Activated T-cell treated with anti-CD3 and anti-CD28 coated beads, Interleukin-2, amount 50 U/mL, for 24 hours (primary cell): Measurements from ENCODE around the gene ERCC8.
"Not testable (repeated sequence)": the region's sequence is repeated elsewhere in the genome, so short reads cannot be mapped to it uniquely, and the experiment has no call there.

Experiments
- DNase-seq: peaks from one replicate; pipeline ENCODE4 v3.0.0-alpha.2; 2020
- H3K27ac Mint-ChIP-seq: 2 replicates; pipeline ENCODE4 v1.8.0; 2020; ENCODE audit warnings: mild to moderate bottlenecking, mixed read lengths
- H3K27me3 Mint-ChIP-seq: 2 replicates; pipeline ENCODE4 v1.8.0; 2020; ENCODE audit warnings: mixed read lengths
- H3K36me3 Mint-ChIP-seq: 2 replicates; pipeline ENCODE4 v1.8.0; 2020; ENCODE audit warnings: low read depth, mixed read lengths
- H3K4me1 Mint-ChIP-seq: 2 replicates; pipeline ENCODE4 v1.8.0; 2020; ENCODE audit warnings: low read depth, mixed read lengths
- H3K4me3 Mint-ChIP-seq: 2 replicates; pipeline ENCODE4 v1.8.0; 2020; ENCODE audit warnings: mild to moderate bottlenecking, moderate library complexity, mixed read lengths
- H3K9me3 Mint-ChIP-seq: 2 replicates; pipeline ENCODE4 v1.8.0; 2020; ENCODE audit warnings: mixed read lengths

The ERCC8 gene

DNA sequence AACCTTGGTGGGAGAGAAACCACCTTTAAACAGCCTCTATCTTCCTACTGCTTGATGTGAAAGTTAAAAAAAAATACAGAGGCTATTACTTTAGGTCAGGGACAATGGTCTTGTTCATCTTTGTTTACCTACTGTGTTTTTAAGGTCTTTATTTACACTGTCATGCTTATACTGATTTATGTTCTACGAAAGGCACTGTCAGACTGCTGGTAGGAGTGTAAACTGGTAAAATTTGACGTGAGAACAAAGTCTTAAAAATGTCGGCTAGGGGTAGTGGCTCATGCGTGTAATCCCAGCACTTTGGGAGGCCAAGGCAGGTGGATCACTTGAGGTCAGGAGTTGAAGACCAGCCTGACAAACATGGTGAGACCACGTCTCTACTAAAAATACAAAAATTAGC lies 58.7 kb downstream of the ERCC8 start:
- DNase-seq = no peak
- Mint-ChIP-seq H3K4me3 (no peak overlapping the region), H3K36me3 (peaks cover 75% of the 10 kb centered on the region), H3K9me3 (peaks cover 7% of the 10 kb centered on the region), H3K27me3 (no peaks in the 10 kb centered on the region), H3K27ac (no peak overlapping the region), H3K4me1 (peaks cover 7% of the 10 kb centered on the region)

DNA sequence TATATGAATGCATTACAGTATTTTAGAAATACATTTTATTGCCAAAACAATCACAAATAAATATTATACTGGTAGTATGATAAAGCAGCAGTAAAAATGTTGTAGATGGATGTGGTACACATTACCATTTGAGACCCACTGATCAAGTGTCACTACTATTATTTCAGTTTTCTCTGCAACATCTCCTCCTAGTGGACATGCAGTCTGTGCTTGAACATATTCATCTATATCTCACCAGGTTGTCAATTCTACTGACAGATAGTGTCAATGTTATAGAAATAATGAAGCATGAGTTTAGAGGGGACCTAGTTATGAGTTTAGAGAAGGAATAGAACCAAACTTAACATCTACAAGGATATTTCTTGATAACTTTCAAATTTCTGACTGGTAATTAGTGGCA lies 61.6 kb downstream of the ERCC8 start:
- no peak overlapping the region for H3K27ac Mint-ChIP-seq

DNA sequence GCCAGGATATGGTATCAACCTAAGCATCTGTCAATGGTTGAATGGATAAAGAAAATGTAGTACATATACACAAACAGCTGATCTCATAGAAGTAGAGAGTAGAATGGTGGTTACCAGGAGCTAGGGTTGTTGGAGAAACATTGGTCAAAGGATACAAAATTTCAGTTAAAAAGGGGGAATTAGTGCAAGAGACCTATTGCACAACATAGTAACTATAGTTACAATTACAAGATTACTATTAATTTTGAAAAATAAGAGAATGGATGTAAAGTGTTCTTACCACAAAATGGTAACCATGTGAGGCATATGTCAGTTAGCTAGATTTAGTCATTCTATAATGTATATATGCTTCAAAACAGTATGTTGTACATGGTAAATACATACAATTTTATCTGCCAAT lies 72.0 kb downstream of the ERCC8 start:
- Mint-ChIP-seq H3K27ac (no peak overlapping the region), H3K9me3 (peaks cover 9% of the 10 kb centered on the region), H3K4me3 (no peak overlapping the region), H3K36me3 (peaks cover 47% of the 10 kb centered on the region), H3K27me3 (no peaks in the 10 kb centered on the region), H3K4me1 (no peaks in the 10 kb centered on the region)
- DNase-seq = no peak

More for the DNA sequence above, 61.6 kb downstream of the ERCC8 start:
- H3K4me3 Mint-ChIP-seq = no peak overlapping the region
- no peak for DNase-seq
- peaks cover under 1% of the 10 kb centered on the region for H3K4me1 Mint-ChIP-seq
- H3K9me3 Mint-ChIP-seq = peaks cover 7% of the 10 kb centered on the region
- peaks cover 60% of the 10 kb centered on the region for H3K36me3 Mint-ChIP-seq
- no peaks in the 10 kb centered on the region for H3K27me3 Mint-ChIP-seq

DNA sequence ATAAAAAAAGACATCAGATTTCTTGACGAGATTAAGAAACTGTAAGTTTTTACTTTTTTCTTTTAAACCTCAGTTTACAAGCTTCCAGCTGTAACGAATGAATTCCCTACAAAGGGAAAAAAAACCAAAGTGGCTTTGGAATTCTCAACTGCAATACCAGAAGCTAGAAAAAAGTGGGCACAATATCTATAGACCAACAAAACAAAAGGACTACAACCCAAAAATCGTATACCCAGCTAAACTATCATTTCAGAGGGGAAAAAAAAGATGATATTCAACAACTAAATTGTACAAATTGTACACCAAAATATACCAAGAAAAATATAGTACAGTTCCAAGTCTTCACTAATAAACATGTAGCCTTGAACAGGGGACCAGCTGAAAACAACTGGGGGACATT lies 74.0 kb downstream of the ERCC8 start:
- Mint-ChIP-seq H3K27ac (no peak overlapping the region), H3K4me1 (no peaks in the 10 kb centered on the region), H3K27me3 (no peaks in the 10 kb centered on the region), H3K36me3 (peaks cover 50% of the 10 kb centered on the region), H3K4me3 (no peak overlapping the region), H3K9me3 (peaks cover 9% of the 10 kb centered on the region)
- DNase-seq = no peak

DNA sequence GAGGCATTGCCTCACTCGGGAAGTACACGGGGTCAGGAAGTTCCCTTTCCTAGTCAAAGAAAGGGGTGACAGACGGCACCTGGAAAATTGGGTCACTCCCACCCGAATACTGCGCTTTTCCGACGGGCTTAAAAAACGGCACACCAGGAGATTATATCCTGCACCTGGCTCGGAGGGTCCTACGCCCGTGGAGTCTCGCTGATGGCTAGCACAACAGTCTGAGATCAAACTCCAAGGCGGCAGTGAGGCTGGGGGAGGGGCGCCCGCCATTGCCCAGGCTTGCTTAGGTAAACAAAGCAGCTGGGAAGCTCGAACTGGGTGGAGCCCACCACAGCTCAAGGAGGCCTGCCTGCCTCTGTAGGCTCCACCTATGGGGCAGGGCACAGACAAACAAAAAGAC lies 84.3 kb downstream of the ERCC8 start:
- peaks cover 21% of the 10 kb centered on the region for H3K36me3 Mint-ChIP-seq
- not testable (repeated sequence) for DNase-seq, H3K27ac Mint-ChIP-seq, H3K27me3 Mint-ChIP-seq, H3K4me1 Mint-ChIP-seq, H3K4me3 Mint-ChIP-seq
- peaks cover 10% of the 10 kb centered on the region for H3K9me3 Mint-ChIP-seq

DNA sequence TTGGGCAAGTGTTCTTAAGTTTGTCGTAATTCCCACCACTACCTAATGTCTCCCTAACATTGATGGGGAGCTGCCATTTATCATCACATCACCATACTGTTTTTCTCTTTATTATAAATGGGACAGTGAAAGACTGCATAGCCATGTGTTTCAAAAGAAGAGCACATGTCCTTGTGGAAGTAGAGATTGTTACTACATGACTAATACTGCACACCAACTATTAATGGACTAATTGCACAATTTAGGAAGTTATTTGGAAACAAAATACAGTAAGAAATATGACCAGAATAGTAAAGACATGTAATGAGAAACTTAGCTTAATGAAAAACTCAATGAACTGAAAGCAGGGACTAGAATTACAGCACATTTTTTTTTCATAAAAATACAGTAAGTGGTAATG lies 88.8 kb downstream of the ERCC8 start:
- no peak for DNase-seq
- Mint-ChIP-seq H3K36me3 (peaks cover 10% of the 10 kb centered on the region), H3K9me3 (peaks cover 7% of the 10 kb centered on the region), H3K4me3 (no peak overlapping the region), H3K27me3 (no peaks in the 10 kb centered on the region), H3K4me1 (no peaks in the 10 kb centered on the region), H3K27ac (no peak overlapping the region)

DNA sequence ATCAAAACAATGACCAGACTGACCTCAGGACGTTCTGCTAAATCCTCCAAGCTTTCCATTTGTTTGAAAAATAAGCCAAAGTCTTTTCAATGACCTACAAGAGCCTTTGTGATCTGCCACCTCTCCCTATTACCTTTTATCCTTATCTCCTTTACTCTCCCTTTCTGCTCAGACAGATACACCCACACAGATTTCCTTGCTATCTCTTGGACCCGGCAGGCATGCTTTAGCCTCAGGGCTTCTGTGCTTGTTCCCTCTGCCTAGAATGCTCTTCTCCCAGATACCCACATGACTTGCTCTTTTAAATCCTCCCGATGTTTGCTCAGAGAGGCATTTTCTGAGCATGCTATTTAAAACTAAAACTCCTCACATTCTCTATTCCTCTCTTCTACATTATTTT lies 91.9 kb downstream of the ERCC8 start:
- Mint-ChIP-seq H3K9me3 (peaks cover 7% of the 10 kb centered on the region), H3K27ac (no peak overlapping the region), H3K4me3 (no peak overlapping the region), H3K4me1 (no peaks in the 10 kb centered on the region), H3K36me3 (peaks cover 4% of the 10 kb centered on the region), H3K27me3 (peaks cover 1% of the 10 kb centered on the region)
- DNase-seq = no peak

DNA sequence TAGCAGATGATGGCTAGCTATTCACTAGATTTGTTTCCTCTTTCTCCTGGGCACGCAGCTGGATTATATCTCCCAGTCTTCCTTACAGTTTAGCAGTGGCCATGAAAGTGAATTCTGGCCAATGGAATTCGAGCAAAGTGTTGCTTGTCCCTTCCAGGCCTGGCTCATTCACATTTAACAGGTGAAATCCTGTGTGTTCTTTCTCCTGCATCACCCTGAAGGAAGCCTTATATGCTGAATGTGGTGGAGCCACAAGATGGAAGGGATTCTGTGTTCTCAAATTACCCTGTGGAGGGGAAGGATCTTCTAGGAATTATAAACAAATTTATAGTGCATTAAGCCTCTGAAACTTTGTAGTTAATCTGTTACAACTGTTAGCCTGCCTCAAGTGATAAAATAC lies 92.6 kb downstream of the ERCC8 start:
- Mint-ChIP-seq H3K4me1 (no peaks in the 10 kb centered on the region), H3K9me3 (peaks cover 3% of the 10 kb centered on the region), H3K27ac (no peak overlapping the region), H3K36me3 (no peaks in the 10 kb centered on the region), H3K27me3 (peaks cover 3% of the 10 kb centered on the region), H3K4me3 (no peak overlapping the region)
- DNase-seq = no peak

DNA sequence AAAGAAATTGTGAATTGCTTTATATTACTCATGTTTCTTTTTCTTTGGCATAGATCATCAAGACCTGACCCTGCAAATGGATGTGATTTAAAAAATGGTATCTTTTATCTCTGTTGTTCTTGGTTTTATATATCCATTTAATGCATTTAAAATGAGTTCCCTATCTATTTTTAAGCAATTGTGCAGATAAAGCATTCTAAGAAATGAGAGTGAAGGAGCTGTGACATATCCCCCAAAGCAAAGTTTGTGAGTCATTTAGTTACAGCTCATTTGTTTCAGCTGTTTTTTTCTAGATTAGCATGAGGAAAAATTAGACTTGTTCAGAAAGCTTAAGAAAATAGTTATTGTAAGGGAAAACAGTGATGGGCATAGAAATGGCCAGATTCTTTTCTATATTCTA lies 93.2 kb downstream of the ERCC8 start:
- Mint-ChIP-seq H3K27ac (no peak overlapping the region), H3K36me3 (no peaks in the 10 kb centered on the region), H3K27me3 (peaks cover 6% of the 10 kb centered on the region), H3K9me3 (peaks cover 3% of the 10 kb centered on the region), H3K4me1 (no peaks in the 10 kb centered on the region), H3K4me3 (no peak overlapping the region)
- DNase-seq = no peak

DNA sequence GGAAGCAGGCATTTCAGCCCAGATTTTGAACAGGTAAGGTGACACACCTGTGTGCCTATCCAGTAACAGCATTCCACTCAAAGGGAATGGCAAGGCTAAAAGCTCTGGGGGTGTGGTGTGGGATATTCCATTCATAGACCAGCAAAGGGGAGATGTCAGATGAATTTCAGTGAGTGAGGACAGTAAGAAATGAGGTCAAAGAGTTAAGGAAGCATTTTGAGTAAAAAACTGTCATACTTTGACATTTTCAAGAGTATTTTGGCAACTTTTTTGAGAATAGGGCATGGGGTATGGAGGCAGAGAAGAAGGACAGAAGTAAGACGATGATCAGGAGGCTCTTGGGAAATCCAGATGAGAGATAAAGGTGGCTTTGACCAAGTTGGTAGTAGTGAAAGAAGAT lies 98.6 kb downstream of the ERCC8 start:
- no peak overlapping the region for H3K4me3 Mint-ChIP-seq
- no peaks in the 10 kb centered on the region for H3K36me3 Mint-ChIP-seq
- H3K9me3 Mint-ChIP-seq = no peaks in the 10 kb centered on the region
- peaks cover 52% of the 10 kb centered on the region for H3K27me3 Mint-ChIP-seq
- DNase-seq = no peak
- peaks cover 11% of the 10 kb centered on the region for H3K4me1 Mint-ChIP-seq
- no peak overlapping the region for H3K27ac Mint-ChIP-seq

DNA sequence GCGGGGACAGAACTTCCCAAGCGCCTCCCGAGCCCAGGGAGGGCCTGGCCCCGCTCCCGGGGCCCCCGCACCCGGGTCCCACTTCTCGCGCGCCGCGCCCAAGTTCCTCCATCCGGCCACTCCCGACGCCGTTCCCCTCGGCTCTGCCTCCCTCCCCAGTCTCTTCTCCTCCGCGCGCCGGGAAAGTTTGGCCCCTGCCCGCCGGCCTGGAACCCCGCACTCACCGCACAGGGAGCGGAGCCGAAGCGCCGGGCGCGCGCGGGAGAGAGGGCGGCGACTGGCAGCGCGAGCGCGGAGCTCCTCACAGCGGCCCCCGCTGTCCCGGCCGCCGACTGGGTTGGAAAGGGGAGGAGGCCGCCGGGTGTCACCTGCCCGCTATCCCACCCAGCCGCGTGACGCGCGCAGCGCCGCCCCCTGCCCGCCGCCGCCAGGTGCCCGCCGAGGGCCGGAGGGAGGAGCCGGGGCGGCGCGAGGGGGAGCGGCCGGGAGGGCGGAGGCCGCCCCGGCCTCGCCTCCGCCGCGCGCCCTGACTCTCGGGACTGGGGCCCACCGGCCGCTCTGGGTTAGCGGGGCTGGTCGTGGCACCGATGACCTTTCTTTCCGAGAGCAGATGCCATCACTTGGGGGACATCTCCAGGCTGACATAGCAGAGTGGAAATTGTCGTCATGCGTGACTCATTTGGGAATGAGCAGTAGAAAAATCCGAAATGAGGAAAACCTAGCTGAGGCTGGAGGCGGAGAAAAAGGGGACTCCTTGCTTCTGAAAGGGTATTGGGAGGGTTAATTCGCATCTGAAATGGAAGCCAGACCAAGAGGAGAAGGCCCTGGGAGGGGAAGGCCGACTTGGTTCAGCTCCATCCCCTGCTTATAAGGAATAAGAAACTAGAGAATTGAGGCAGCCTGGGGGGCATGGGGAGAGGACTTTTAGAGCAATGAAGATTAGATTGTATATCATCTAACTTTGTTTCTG lies 100.6 kb downstream of the ERCC8 start, which contains the start of gene ELOVL7:
Gene ELOVL7 (minus strand): TSS at position 334 of the 970 bp plus-strand sequence. CDS start 56,872 bp downstream, outside the sequence.
- Mint-ChIP-seq H3K4me3 (peak within 1 kb of the TSS; percentile 78), H3K27ac (no peak within 1 kb of the TSS), H3K27me3 (peaks cover 67% of the 10 kb centered on the region), H3K9me3 (no peaks in the 10 kb centered on the region), H3K36me3 (no peaks in the 10 kb centered on the region), H3K4me1 (peaks cover 11% of the 10 kb centered on the region)
- peak; percentile 51 for DNase-seq

DNA sequence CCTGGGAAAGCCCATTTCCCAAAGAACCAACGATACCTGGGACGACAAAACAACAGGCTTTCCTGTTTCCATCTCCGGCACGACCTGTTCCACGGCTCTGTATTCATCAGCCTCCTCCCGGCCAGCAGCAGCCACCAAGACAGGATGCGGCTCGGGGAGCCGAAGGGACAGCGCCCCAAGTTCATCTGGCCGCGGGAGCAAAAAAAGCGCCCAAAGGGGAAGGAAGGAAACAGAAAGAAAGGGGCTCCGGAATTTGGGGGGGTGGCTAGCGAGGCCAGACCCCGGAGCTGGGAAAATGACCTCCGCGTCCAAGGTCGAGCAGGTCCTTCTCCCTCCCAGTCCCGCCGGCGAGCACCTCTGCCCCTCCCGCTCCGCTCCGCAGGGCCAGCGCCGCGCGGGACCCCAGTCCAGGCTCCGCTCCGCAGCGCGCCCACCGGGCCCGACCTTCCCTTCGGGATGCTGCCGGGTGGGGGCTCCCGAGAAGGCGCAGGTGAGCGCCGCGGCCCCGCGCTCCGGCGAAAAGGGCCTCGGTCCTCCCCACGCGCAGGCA lies 101.4 kb downstream of the ERCC8 start:
- no peaks in the 10 kb centered on the region for H3K9me3 Mint-ChIP-seq
- H3K36me3 Mint-ChIP-seq = no peaks in the 10 kb centered on the region
- peak overlapping the region; percentile 75 for H3K4me3 Mint-ChIP-seq
- H3K27ac Mint-ChIP-seq = no peak overlapping the region
- peaks cover 11% of the 10 kb centered on the region for H3K4me1 Mint-ChIP-seq
- H3K27me3 Mint-ChIP-seq = peaks cover 67% of the 10 kb centered on the region
- peak; percentile 29 for DNase-seq

DNA sequence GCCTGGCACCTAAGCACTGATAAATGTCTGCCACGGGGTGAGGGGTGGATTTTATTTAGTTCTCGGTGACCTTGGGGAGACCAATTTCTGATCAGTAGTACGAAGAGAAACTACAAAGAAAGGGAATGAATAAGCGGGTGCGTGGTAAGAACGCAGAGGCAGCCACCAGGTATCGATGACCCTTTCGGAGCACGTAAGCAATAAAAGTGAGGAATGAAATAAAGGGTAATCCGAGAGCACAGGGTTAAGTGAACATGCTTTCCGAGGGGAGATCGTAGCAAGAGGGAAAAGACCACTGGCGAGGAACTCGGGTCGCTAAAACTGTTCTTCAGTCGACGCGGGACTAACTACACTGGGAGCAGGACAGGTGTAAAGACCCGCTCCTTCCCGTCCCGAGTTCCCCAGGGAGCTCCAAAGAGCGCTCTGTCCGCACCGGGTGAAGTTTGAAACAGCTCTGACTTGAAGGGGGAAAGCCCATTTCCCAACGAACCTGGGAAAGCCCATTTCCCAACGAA lies 101.9 kb downstream of the ERCC8 start:
- Mint-ChIP-seq H3K4me1 (peaks cover 11% of the 10 kb centered on the region), H3K27me3 (peaks cover 66% of the 10 kb centered on the region), H3K9me3 (no peaks in the 10 kb centered on the region), H3K27ac (no peak overlapping the region), H3K36me3 (no peaks in the 10 kb centered on the region), H3K4me3 (peak overlapping the region; percentile 75)
- no peak for DNase-seq

DNA sequence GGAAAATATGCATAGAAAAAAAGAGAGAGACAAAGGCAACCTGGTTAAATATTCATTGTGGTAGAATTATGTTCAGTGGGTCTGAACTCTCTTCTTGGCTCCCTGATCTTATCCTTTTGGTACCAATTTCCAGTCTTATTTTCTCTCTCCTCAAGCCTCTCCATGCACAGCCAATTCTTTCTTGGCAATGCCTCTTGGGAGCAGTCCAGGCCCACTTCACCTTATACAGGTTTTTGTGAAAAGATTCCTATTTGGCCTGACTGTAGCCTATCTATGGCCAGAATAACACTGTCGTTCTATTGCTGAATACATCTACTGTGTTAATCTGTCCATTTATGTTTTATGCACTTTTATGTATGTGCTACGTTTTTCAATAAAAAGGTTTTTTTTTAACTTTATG lies 103.5 kb downstream of the ERCC8 start:
- Mint-ChIP-seq H3K27me3 (peaks cover 64% of the 10 kb centered on the region), H3K27ac (no peak overlapping the region), H3K9me3 (no peaks in the 10 kb centered on the region), H3K4me3 (no peak overlapping the region), H3K36me3 (no peaks in the 10 kb centered on the region), H3K4me1 (peaks cover 11% of the 10 kb centered on the region)
- no peak for DNase-seq

DNA sequence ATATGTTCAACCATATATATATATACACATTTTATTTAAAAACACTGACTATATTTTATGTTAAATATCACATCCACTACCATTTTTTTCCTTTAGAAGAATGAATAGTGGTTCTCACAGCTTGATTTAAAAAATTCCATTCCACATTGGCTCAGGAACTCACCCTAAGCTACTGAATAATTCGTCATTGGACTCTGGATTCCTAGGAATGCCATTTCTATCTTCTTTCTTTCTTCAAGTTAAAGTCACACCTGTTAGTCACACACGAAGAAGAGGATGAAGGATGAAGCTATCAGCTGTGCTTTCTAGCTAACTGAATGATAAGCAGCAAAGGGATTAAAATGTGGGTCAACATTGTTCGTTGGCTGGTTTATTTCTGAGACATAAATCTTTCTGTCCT lies 108.7 kb downstream of the ERCC8 start:
- Mint-ChIP-seq H3K36me3 (no peaks in the 10 kb centered on the region), H3K4me1 (no peaks in the 10 kb centered on the region), H3K27me3 (peaks cover 19% of the 10 kb centered on the region), H3K9me3 (no peaks in the 10 kb centered on the region), H3K4me3 (no peak overlapping the region), H3K27ac (no peak overlapping the region)
- DNase-seq = no peak
